GM23338 (cell line): ENCODE measurements around the gene ATAD5.
"Not testable (repeated sequence)": the region's sequence is repeated elsewhere in the genome, so short reads cannot be mapped to it uniquely, and the experiment has no call there.

ENCODE experiments used
- CTCF ChIP-seq, 2 experiments: fragments of 200-600 bp in 1 of 2; sonication (generic) in 1 of 2; conservative IDR thresholded peaks; 2 replicates each; pipeline versions ENCODE4 v1.5.1 to v1.6.1; 2016 to 2017; ENCODE audit warnings: antibody characterized with exemption in 2 of 2, low read depth in 2 of 2, mild to moderate bottlenecking in 2 of 2, moderate library complexity in 1 of 2
- EZH2 ChIP-seq: fragments of 200-600 bp; sonication (generic); IDR thresholded peaks from one replicate; pipeline ENCODE4 v1.8.0; 2017; ENCODE audit warnings: antibody characterized with exemption, mild to moderate bottlenecking, low read depth; ENCODE audit not compliant: unreplicated experiment
- JUNB ChIP-seq: IDR thresholded peaks from one replicate; pipeline ENCODE4 v1.6.1; 2016; ENCODE audit warnings: antibody characterized with exemption; ENCODE audit not compliant: unreplicated experiment
- POLR2AphosphoS5 ChIP-seq: IDR thresholded peaks from 2 replicates; pipeline ENCODE4 v1.6.1; 2016; ENCODE audit warnings: antibody characterized with exemption, low read depth
- REST ChIP-seq: IDR thresholded peaks from one replicate; pipeline ENCODE4 v1.6.1; 2018; ENCODE audit warnings: antibody characterized with exemption; ENCODE audit not compliant: unreplicated experiment

- TF ChIP-seq EZH2; CTCF (conservative IDR thresholded peaks at IDR 0.05; ENCODE audit: low read depth in 2 of 2); REST; POLR2AphosphoS5; JUNB: not testable (repeated sequence)
These were observed 8.8 kb upstream of the ATAD5 start for GRCh38 chr17:30822919-30823318.
